ENCODE results near the gene SLC23A3. TPM values are rescaled to one million over a fixed set of nuclear protein-coding genes. Genes with fewer than 3 reads are reported as not detected.

Gene SLC23A3
- polyA plus RNA-seq, 1 experiment, result 0.53 TPM

GRCh38 chr2:219197388-219197787, 27.6 kb upstream of the SLC23A3 start:
- POLR2A ChIA-PET, result interaction anchor here (1.1 kb wide), 1 partner anchor 17 kb away, joined by 5 read pairs; no protein-coding TSS in a partner anchor
- H3K4me3 ChIP-seq (ENCODE audit: low read depth, low read length), result no peak overlapping the region
- no peak for TF ChIP-seq CTCF (IDR thresholded peaks at IDR 0.05; ENCODE audit: low read depth, low read length)
- no peak for DNase-seq (ENCODE audit: low read depth, low spot score)
- no peaks in the 10 kb centered on the region for H3K27me3 ChIP-seq (ENCODE audit: control insufficient read depth, insufficient read depth, low read length)
- no peak overlapping the region for H3K27ac ChIP-seq (ENCODE audit: low read depth, low read length)
- peaks cover 3% of the 10 kb centered on the region; the same call in 1 of the 2 replicates for H3K9me3 ChIP-seq (ENCODE audit: control insufficient read depth, insufficient read depth, low read length)
- CTCF ChIA-PET, result interaction anchor here (1.7 kb wide), 1 partner anchor 38 kb away, joined by 4 read pairs; no protein-coding TSS in a partner anchor

GRCh38 chr2:219186754-219187456, 17.1 kb upstream of the SLC23A3 start:
- no peak for DNase-seq (ENCODE audit: low read depth, low spot score)
- CTCF ChIA-PET, result no interaction called here
- Histone ChIP-seq H3K9me3 (ENCODE audit: control insufficient read depth, insufficient read depth, low read length) (no peaks in the 10 kb centered on the region), H3K27ac (ENCODE audit: low read depth, low read length) (no peak overlapping the region), H3K4me3 (ENCODE audit: low read depth, low read length) (no peak overlapping the region), H3K27me3 (ENCODE audit: control insufficient read depth, insufficient read depth, low read length) (no peaks in the 10 kb centered on the region)
- TF ChIP-seq CTCF (IDR thresholded peaks at IDR 0.05; ENCODE audit: low read depth, low read length), result no peak
- POLR2A ChIA-PET, result no interaction called here

GRCh38 chr2:219184121-219184520, 14.3 kb upstream of the SLC23A3 start:
- TF ChIP-seq CTCF (IDR thresholded peaks at IDR 0.05; ENCODE audit: low read depth, low read length), result no peak
- H3K27me3 ChIP-seq (ENCODE audit: control insufficient read depth, insufficient read depth, low read length), result no peaks in the 10 kb centered on the region
- ChIA-PET POLR2A (no interaction called here), CTCF (interaction anchor here (1.0 to 1.8 kb wide), 2 partner anchors 25 to 94 kb away, joined by 3 to 4 read pairs; no protein-coding TSS in a partner anchor)
- H3K4me3 ChIP-seq (ENCODE audit: low read depth, low read length), result no peak overlapping the region
- H3K9me3 ChIP-seq (ENCODE audit: control insufficient read depth, insufficient read depth, low read length), result no peaks in the 10 kb centered on the region
- no peak for DNase-seq (ENCODE audit: low read depth, low spot score)
- H3K27ac ChIP-seq (ENCODE audit: low read depth, low read length), result no peak overlapping the region

GRCh38 chr2:219183151-219183772, 13.4 kb upstream of the SLC23A3 start:
- CTCF ChIA-PET, result interaction anchor here (0.7 to 1.8 kb wide), 3 partner anchors 24 to 170 kb away, joined by 3 to 4 read pairs (median 3); no protein-coding TSS in a partner anchor
- TF ChIP-seq CTCF (IDR thresholded peaks at IDR 0.05; ENCODE audit: low read depth, low read length), result no peak
- Histone ChIP-seq H3K4me3 (ENCODE audit: low read depth, low read length) (no peak overlapping the region), H3K9me3 (ENCODE audit: control insufficient read depth, insufficient read depth, low read length) (no peaks in the 10 kb centered on the region), H3K27me3 (ENCODE audit: control insufficient read depth, insufficient read depth, low read length) (no peaks in the 10 kb centered on the region), H3K27ac (ENCODE audit: low read depth, low read length) (no peak overlapping the region)
- no peak for DNase-seq (ENCODE audit: low read depth, low spot score)
- POLR2A ChIA-PET, result no interaction called here

Measured in AG04450 (cell line).